Liver (tissue), 3 donors: Measurements from ENCODE around the gene OR56A3.

Source experiments
- ATF3 ChIP-seq: IDR thresholded peaks from 2 replicates; pipeline ENCODE4 v1.6.1; 2016; ENCODE audit warnings: antibody characterized with exemption
- CTCF ChIP-seq: fragments of 150-350 bp; IDR thresholded peaks from 2 replicates; pipeline ENCODE4 v1.5.1; 2017; ENCODE audit warnings: improper control_type of control experiment, low read depth, low read length; ENCODE audit not compliant: missing input control
- GABPA ChIP-seq, 2 donors: IDR thresholded peaks in 1 of 2; conservative IDR thresholded peaks in 1 of 2; 2 replicates each; pipeline ENCODE4 v1.6.1; 2016; ENCODE audit warnings: antibody characterized with exemption in 2 of 2, mild to moderate bottlenecking in 1 of 2, moderate library complexity in 1 of 2
- JUND ChIP-seq, 2 donors: IDR thresholded peaks; 2 replicates each; pipeline ENCODE4 v1.6.1; 2016; ENCODE audit warnings: antibody characterized with exemption in 2 of 2
- RAD21 ChIP-seq, 2 donors: IDR thresholded peaks; 2 replicates each; pipeline ENCODE4 v1.6.1; 2016; ENCODE audit warnings: antibody characterized with exemption in 2 of 2, mild to moderate bottlenecking in 2 of 2
- RXRA ChIP-seq, 2 donors: IDR thresholded peaks; 2 replicates each; pipeline ENCODE4 v1.6.1; 2017 to 2018; ENCODE audit warnings: antibody characterized with exemption in 2 of 2, mild to moderate bottlenecking in 1 of 2
- SP1 ChIP-seq: IDR thresholded peaks from 2 replicates; pipeline ENCODE4 v1.6.1; 2018; ENCODE audit warnings: antibody characterized with exemption, mild to moderate bottlenecking
- TAF1 ChIP-seq: conservative IDR thresholded peaks from 2 replicates; pipeline ENCODE4 v1.6.1; 2016; ENCODE audit warnings: antibody characterized with exemption, mild to moderate bottlenecking
- ZBTB33 ChIP-seq: IDR thresholded peaks from 2 replicates; pipeline ENCODE4 v1.6.1; 2016; ENCODE audit warnings: antibody characterized with exemption
- donor health status: healthy.
- donor health status: healthy.

- TF ChIP-seq RXRA (IDR thresholded peaks at IDR 0.05) (no peak), CTCF (no peak), TAF1 (no peak), ZBTB33 (no peak), JUND (IDR thresholded peaks at IDR 0.05) (no peak), ATF3 (no peak), RAD21 (IDR thresholded peaks at IDR 0.05) (no peak), GABPA (IDR thresholded peaks at IDR 0.05 in 1 of 2, conservative IDR thresholded peaks at IDR 0.05 in 1 of 2) (no peak), SP1 (no peak)
Observed at GRCh38 chr11:5968394-5968793, 26.3 kb downstream of the OR56A3 start, which contains the start of gene OR56A5.
